Liver (tissue), 9 donors: ENCODE data around the gene CCNE1. TPM values are rescaled to one million over a fixed set of nuclear protein-coding genes. Genes with fewer than 3 reads are reported as not detected.
A peak's percentile ranks its signal among the peaks of the same experiment; 100 is the strongest.

Experiments used
- DNase-seq: peaks from one replicate; pipeline ENCODE4 v3.0.0-alpha.2; 2017; ENCODE audit warnings: low spot score
- H3K27ac ChIP-seq, 2 donors: one replicate each; pipeline ENCODE4 v1.7.0; 2013; ENCODE audit warnings: inconsistent platforms in 2 of 2, low read length in 2 of 2, control low read depth in 1 of 2, low read depth in 1 of 2, mild to moderate bottlenecking in 1 of 2
- H3K27me3 ChIP-seq, 4 donors: one replicate each; pipeline versions ENCODE4 v1.6.1 to v1.7.0; 2013; ENCODE audit warnings: low read length in 3 of 4, inconsistent platforms in 1 of 4, mild to moderate bottlenecking in 1 of 4, moderate library complexity in 1 of 4; ENCODE audit not compliant: control insufficient read depth in 4 of 4, insufficient read depth in 4 of 4
- H3K36me3 ChIP-seq, 4 donors: one replicate each; pipeline versions ENCODE4 v1.6.1 to v1.7.0; 2013; ENCODE audit warnings: low read length in 3 of 4, mild to moderate bottlenecking in 3 of 4, low read depth in 1 of 4, moderate library complexity in 1 of 4; ENCODE audit not compliant: control insufficient read depth in 4 of 4, insufficient read depth in 3 of 4
- H3K4me1 ChIP-seq, 4 donors: one replicate each; pipeline versions ENCODE4 v1.6.1 to v1.7.0; 2013; ENCODE audit warnings: low read length in 3 of 4, mild to moderate bottlenecking in 3 of 4, moderate library complexity in 1 of 4; ENCODE audit not compliant: control insufficient read depth in 4 of 4, insufficient read depth in 4 of 4
- H3K4me3 ChIP-seq, 3 donors: one replicate each; pipeline versions ENCODE4 v1.6.1 to v1.7.0; 2013; ENCODE audit warnings: low read length in 3 of 3, control low read depth in 1 of 3, low read depth in 1 of 3, mild to moderate bottlenecking in 1 of 3
- H3K9ac ChIP-seq, 2 donors: one replicate each; pipeline ENCODE4 v1.7.0; 2013; ENCODE audit warnings: low read length in 2 of 2, mild to moderate bottlenecking in 2 of 2, moderate library complexity in 2 of 2, control low read depth in 1 of 2, low read depth in 1 of 2
- H3K9me3 ChIP-seq, 4 donors: one replicate each; pipeline versions ENCODE4 v1.6.1 to v1.7.0; 2013; ENCODE audit warnings: low read length in 3 of 4; ENCODE audit not compliant: control insufficient read depth in 4 of 4
- EGR1 ChIP-seq, 2 donors: IDR thresholded peaks; 2 replicates each; pipeline ENCODE4 v1.6.1; 2016 to 2018; ENCODE audit warnings: antibody characterized with exemption in 2 of 2, low read depth in 2 of 2
- FOXA1 ChIP-seq: IDR thresholded peaks from 2 replicates; pipeline ENCODE4 v1.6.1; 2016; ENCODE audit warnings: antibody characterized with exemption
- HNF4A ChIP-seq, 2 donors: conservative IDR thresholded peaks; 2 replicates each; pipeline ENCODE4 v1.6.1; 2016; ENCODE audit warnings: antibody characterized with exemption in 2 of 2, mild to moderate bottlenecking in 2 of 2
- JUND ChIP-seq, 2 donors: IDR thresholded peaks; 2 replicates each; pipeline ENCODE4 v1.6.1; 2016; ENCODE audit warnings: antibody characterized with exemption in 2 of 2
- RAD21 ChIP-seq, 2 donors: IDR thresholded peaks; 2 replicates each; pipeline ENCODE4 v1.6.1; 2016; ENCODE audit warnings: antibody characterized with exemption in 2 of 2, mild to moderate bottlenecking in 2 of 2
- RXRA ChIP-seq, 2 donors: IDR thresholded peaks; 2 replicates each; pipeline ENCODE4 v1.6.1; 2017 to 2018; ENCODE audit warnings: antibody characterized with exemption in 2 of 2, mild to moderate bottlenecking in 1 of 2
- SP1 ChIP-seq: IDR thresholded peaks from 2 replicates; pipeline ENCODE4 v1.6.1; 2018; ENCODE audit warnings: antibody characterized with exemption, mild to moderate bottlenecking
- TAF1 ChIP-seq: conservative IDR thresholded peaks from 2 replicates; pipeline ENCODE4 v1.6.1; 2016; ENCODE audit warnings: antibody characterized with exemption, mild to moderate bottlenecking
- YY1 ChIP-seq: IDR thresholded peaks from 2 replicates; pipeline ENCODE4 v1.6.1; 2016; ENCODE audit warnings: antibody characterized with exemption, mild to moderate bottlenecking
- WGBS: extraction: QIAGEN DNeasy Blood & Tissue Kit; methylation state at CpG from one replicate; pipeline ENCODE4 v1.1.7; 2013; 5-methylcytosine and 5-hydroxymethylcytosine counted together
- polyA plus RNA-seq, 2 donors: library from polyadenylated mRNA; stranded (reverse) in 1 of 2; unstranded in 1 of 2; fragments of 200-250 nt in 1 of 2; fragments of >200 nt in 1 of 2; fragmentation: Nextera tagmentation in 1 of 2; extraction: Ambion mirVana in 1 of 2; gene quantifications; one replicate each; pipeline versions ENCODE4 v1.2.1 to v1.2.3, GENCODE V29; 2013 to 2015
- total RNA-seq, 2 donors: library from RNA; depleted of rRNA; stranded (reverse); fragments of >200 nt; gene quantifications; one replicate each; pipeline ENCODE4 v1.2.3, GENCODE V29; 2014
- TF ChIP-seq, protein P1 (sequence below): IDR thresholded peaks from 2 replicates; pipeline ENCODE4 v1.6.1; 2016; ENCODE audit warnings: antibody characterized with exemption, mild to moderate bottlenecking
- TF ChIP-seq, protein P2 (sequence below): IDR thresholded peaks from 2 replicates; pipeline ENCODE4 v1.6.1; 2016; ENCODE audit warnings: antibody characterized with exemption
- TF ChIP-seq, protein P3 (sequence below): IDR thresholded peaks from 2 replicates; pipeline ENCODE4 v1.6.1; 2016; ENCODE audit warnings: antibody characterized with exemption
- TF ChIP-seq, protein P4 (sequence below): fragments of 150-350 bp; IDR thresholded peaks from 2 replicates; pipeline ENCODE4 v1.5.1; 2017; ENCODE audit warnings: improper control_type of control experiment, low read depth, low read length; ENCODE audit not compliant: missing input control
- donor health status: healthy.
- donor health status: healthy.
- donor health status: healthy.
- donor health status: healthy.
- donor health status: healthy.

CCNE1 gene
- total and polyA plus RNA-seq, 4 donors = 0.32 to 19.5 (median 0.79) TPM

DNA sequence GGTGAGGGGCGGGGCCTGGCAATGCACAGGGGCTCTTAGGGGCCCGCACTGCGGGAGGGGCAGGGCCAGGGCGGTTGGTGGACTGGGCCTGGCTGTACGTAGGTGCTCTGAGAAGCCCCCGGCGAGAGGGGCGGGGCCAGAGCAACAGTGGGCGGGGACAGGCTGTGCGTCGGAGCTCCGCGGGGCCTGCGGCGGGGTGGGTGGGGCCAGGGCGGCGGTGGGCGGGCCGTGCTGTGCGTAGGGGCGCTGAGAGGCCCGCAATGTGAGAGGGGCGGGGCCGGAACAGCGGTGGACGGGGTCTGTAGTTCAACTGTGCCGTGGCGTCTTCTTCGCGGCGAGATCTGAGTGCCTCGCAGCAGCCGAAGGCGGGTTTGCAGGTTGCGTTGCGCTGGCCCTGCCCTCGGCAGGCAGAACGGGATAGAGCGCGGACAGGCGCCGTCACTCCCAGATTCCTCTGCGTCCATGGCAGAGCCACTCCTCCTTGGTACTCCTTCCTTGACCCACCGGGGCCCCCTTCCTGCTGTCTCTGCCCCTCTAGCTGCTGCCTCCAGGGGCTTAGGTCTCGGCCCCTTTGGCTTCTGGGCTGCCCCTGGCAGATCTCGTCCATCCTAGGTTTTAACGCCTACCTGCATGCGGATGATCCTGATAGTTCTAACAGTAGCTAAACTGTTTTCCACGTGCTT lies 33.2 kb downstream of the CCNE1 start (continued):
- TF ChIP-seq FOXA1 = no peak
- no peak for TF ChIP-seq EGR1 (IDR thresholded peaks at IDR 0.05; ENCODE audit: low read depth in 2 of 2)
- TF ChIP-seq RXRA (IDR thresholded peaks at IDR 0.05) = no peak

DNA sequence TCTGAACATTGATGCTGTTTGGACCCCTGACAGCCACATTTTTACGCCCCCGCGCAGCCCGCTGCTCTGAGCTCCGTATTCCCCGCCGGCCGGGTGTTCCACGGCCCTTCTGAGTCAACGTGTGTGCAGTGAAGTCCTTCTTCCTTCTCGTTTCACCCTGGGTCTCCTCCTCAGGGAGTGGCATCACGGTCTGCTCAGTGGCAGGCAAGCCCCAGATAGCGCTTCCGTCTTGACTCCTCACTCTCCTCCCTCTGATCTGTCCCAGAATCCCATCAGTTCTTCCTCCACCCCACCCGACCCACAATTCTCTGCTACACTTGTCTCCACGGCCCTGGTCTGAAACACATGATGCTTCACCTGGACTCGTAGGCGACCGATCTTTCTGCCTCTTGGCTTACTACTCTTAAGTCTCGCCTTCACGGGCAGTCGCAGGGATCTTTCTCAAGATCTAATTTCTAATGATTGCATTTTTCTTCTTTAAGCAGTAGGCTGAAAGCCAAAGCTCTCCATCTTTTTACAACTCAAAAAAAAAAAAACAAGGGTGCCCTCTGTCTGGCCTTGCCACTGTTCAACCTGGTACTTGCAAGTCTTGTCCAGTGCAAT lies 33.9 kb downstream of the CCNE1 start:
- DNase-seq = peak; percentile 38
- Histone ChIP-seq H3K9ac (no peak overlapping the region), H3K4me3 (peak overlapping the region; percentile 79 to 96 (median 88)), H3K9me3 (no peaks in the 10 kb centered on the region), H3K27ac (peak overlapping the region; percentile 21 to 66), H3K36me3 (no peaks in the 10 kb centered on the region), H3K4me1 (peaks cover 8 to 19% (median 10%) of the 10 kb centered on the region in 4 donors), H3K27me3 (no peaks in the 10 kb centered on the region)
- WGBS = 4% methylated on average over 22 of the region's 22 CpGs
- TF ChIP-seq HNF4A (conservative IDR thresholded peaks at IDR 0.05) (no peak), FOXA1 (no peak), YY1 (no peak), SP1 (no peak), TAF1 (no peak), JUND (IDR thresholded peaks at IDR 0.05) (no peak), RAD21 (IDR thresholded peaks at IDR 0.05) (no peak)
- TF ChIP-seq, protein P1, sequence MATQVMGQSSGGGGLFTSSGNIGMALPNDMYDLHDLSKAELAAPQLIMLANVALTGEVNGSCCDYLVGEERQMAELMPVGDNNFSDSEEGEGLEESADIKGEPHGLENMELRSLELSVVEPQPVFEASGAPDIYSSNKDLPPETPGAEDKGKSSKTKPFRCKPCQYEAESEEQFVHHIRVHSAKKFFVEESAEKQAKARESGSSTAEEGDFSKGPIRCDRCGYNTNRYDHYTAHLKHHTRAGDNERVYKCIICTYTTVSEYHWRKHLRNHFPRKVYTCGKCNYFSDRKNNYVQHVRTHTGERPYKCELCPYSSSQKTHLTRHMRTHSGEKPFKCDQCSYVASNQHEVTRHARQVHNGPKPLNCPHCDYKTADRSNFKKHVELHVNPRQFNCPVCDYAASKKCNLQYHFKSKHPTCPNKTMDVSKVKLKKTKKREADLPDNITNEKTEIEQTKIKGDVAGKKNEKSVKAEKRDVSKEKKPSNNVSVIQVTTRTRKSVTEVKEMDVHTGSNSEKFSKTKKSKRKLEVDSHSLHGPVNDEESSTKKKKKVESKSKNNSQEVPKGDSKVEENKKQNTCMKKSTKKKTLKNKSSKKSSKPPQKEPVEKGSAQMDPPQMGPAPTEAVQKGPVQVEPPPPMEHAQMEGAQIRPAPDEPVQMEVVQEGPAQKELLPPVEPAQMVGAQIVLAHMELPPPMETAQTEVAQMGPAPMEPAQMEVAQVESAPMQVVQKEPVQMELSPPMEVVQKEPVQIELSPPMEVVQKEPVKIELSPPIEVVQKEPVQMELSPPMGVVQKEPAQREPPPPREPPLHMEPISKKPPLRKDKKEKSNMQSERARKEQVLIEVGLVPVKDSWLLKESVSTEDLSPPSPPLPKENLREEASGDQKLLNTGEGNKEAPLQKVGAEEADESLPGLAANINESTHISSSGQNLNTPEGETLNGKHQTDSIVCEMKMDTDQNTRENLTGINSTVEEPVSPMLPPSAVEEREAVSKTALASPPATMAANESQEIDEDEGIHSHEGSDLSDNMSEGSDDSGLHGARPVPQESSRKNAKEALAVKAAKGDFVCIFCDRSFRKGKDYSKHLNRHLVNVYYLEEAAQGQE = no peak
- TF ChIP-seq, protein P2, sequence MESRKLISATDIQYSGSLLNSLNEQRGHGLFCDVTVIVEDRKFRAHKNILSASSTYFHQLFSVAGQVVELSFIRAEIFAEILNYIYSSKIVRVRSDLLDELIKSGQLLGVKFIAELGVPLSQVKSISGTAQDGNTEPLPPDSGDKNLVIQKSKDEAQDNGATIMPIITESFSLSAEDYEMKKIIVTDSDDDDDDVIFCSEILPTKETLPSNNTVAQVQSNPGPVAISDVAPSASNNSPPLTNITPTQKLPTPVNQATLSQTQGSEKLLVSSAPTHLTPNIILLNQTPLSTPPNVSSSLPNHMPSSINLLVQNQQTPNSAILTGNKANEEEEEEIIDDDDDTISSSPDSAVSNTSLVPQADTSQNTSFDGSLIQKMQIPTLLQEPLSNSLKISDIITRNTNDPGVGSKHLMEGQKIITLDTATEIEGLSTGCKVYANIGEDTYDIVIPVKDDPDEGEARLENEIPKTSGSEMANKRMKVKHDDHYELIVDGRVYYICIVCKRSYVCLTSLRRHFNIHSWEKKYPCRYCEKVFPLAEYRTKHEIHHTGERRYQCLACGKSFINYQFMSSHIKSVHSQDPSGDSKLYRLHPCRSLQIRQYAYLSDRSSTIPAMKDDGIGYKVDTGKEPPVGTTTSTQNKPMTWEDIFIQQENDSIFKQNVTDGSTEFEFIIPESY = no peak
- TF ChIP-seq, protein P3, sequence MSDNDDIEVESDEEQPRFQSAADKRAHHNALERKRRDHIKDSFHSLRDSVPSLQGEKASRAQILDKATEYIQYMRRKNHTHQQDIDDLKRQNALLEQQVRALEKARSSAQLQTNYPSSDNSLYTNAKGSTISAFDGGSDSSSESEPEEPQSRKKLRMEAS = no peak
- TF ChIP-seq, protein P4, sequence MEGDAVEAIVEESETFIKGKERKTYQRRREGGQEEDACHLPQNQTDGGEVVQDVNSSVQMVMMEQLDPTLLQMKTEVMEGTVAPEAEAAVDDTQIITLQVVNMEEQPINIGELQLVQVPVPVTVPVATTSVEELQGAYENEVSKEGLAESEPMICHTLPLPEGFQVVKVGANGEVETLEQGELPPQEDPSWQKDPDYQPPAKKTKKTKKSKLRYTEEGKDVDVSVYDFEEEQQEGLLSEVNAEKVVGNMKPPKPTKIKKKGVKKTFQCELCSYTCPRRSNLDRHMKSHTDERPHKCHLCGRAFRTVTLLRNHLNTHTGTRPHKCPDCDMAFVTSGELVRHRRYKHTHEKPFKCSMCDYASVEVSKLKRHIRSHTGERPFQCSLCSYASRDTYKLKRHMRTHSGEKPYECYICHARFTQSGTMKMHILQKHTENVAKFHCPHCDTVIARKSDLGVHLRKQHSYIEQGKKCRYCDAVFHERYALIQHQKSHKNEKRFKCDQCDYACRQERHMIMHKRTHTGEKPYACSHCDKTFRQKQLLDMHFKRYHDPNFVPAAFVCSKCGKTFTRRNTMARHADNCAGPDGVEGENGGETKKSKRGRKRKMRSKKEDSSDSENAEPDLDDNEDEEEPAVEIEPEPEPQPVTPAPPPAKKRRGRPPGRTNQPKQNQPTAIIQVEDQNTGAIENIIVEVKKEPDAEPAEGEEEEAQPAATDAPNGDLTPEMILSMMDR = no peak
